Activated CD8-positive, alpha-beta memory T cell treated with anti-CD3 and anti-CD28 coated beads, Interleukin-2, amount 10 ng/mL, durations not matched to agents 7 days and 5 days (primary cell): Measurements from ENCODE around the gene LRBA. TPM values are rescaled to one million over a fixed set of nuclear protein-coding genes. Genes with fewer than 3 reads are reported as not detected.
"Not testable (repeated sequence)": the region's sequence is repeated elsewhere in the genome, so short reads cannot be mapped to it uniquely, and the experiment has no call there.

ENCODE experiments used
- ATAC-seq: fragments of 150-1000 bp; cut with Tn5 transposase; one replicate; pipeline ENCODE4 v1.10.0; 2021; ENCODE audit warnings: moderate library complexity
- CTCF ChIA-PET: fragments of 350-600 bp; sonication (Branson Sonifier 250); formaldehyde crosslinking; loops from one replicate; lab custom pipeline; 2021; ENCODE audit warnings: antibody characterized with exemption; lab: Charles Lee
- DNase-seq: peaks from one replicate; pipeline ENCODE4 v3.0.0-alpha.2; 2020
- H3K27ac Mint-ChIP-seq: one replicate; pipeline ENCODE4 v1.8.0; 2021; ENCODE audit warnings: mild to moderate bottlenecking, mixed read lengths
- H3K27me3 Mint-ChIP-seq: one replicate; pipeline ENCODE4 v1.8.0; 2021; ENCODE audit warnings: mixed read lengths
- H3K36me3 Mint-ChIP-seq: one replicate; pipeline ENCODE4 v1.8.0; 2021; ENCODE audit warnings: mild to moderate bottlenecking, mixed read lengths
- H3K4me1 Mint-ChIP-seq: one replicate; pipeline ENCODE4 v1.8.0; 2021; ENCODE audit warnings: mixed read lengths
- H3K4me3 Mint-ChIP-seq: one replicate; pipeline ENCODE4 v1.8.0; 2021; ENCODE audit warnings: mild to moderate bottlenecking, moderate library complexity, mixed read lengths
- H3K9me3 Mint-ChIP-seq: one replicate; pipeline ENCODE4 v1.8.0; 2022; ENCODE audit warnings: low read depth, mixed read lengths
- total RNA-seq, 2 experiments: library from RNA; stranded (reverse); gene quantifications; one replicate each; pipeline ENCODE4 v1.2.3, GENCODE V29; 2021

The LRBA gene
- total RNA-seq, 2 experiments from 2014 or later: 59.2 to 60.2 TPM

DNA sequence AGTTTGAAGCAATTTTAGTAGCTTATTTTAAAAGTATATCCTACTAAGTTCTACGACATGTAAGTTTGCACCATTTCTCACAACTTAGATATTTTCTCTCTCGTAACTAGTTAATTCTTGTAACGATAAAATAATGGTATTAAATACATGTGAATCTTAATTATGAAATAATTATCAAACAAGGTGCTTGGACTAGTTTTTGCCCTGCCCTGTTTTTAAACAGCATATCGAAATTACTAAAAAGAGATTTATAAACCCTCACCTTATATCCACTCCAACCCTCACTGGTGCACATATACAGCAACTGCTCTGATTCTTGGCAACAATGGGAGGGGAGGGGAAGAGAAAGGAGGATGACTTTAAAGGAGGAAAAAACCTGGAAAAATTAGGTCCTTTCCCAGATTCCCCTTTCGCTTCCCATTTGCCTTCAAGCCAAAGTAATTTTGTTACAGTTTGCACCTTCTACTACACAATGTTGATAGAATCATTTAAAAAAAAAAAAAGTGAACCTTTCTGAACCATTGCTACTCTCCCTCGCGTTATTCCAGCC is 434.0 kb downstream of the LRBA start:
- H3K4me3 Mint-ChIP-seq: no peak overlapping the region
- no peak for ATAC-seq
- peaks cover 17% of the 10 kb centered on the region for H3K9me3 Mint-ChIP-seq
- H3K27me3 Mint-ChIP-seq: no peaks in the 10 kb centered on the region
- no peaks in the 10 kb centered on the region for H3K4me1 Mint-ChIP-seq
- peaks cover 54% of the 10 kb centered on the region for H3K36me3 Mint-ChIP-seq
- no peak for DNase-seq
- no peak overlapping the region for H3K27ac Mint-ChIP-seq
- CTCF ChIA-PET: no interaction called here

DNA sequence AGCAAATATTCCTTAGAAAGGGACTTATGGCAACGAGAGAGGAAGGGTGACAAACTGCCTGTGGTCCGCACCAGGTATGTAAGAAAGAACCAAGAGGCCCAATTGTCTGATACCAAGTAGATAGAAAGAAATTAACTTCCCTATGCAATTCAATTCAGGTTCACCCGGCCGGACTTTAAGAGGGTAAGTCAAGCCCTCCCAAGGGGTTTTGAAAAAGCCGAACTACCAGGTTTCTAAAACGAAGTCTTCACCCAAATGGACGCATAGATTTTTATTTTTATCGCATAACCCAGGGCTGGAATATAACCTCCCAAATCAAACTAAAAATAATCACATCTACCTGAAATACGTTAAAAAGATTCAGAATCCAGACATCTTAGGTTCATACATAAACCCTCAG is 434.8 kb downstream of the LRBA start:
- peaks cover 53% of the 10 kb centered on the region for H3K36me3 Mint-ChIP-seq
- H3K4me3 Mint-ChIP-seq: no peak overlapping the region
- peaks cover 17% of the 10 kb centered on the region for H3K9me3 Mint-ChIP-seq
- H3K27me3 Mint-ChIP-seq: no peaks in the 10 kb centered on the region
- CTCF ChIA-PET: no interaction called here
- ATAC-seq (no peak), DNase-seq (no peak)
- no peaks in the 10 kb centered on the region for H3K4me1 Mint-ChIP-seq
- no peak overlapping the region for H3K27ac Mint-ChIP-seq

DNA sequence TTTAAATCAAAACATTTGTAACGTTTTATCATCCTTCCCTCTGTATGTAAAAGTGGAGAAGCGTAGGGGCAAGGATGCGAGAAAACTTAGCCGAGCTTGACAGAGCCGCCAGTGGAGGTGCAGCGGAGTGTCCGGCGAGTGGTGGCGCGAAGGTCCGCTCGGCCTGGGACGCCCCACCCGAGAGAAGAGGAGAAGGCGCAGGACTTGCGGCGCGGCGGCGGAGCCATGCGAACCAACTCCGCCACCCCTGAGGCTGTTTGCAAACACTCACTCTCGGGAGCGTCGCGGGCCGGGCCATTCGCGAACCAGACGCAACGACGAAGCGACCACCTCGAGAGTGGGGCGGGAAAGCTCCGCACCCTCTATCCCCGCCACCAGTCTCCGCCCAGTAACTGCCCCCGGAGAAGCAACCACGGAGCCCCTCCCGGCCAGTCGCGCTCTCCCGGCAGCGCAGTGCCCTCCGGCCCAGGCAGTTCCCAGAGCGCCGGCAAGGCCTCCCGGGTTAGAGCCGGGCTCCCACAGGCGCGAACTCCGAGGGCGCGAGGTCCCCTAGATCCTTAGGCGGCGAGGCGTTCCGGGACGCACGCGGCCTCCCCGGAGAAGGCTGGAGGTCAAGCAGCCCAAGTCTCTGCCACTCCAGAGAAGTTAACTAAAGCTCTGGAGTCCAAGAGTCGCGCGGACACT is 435.4 kb downstream of the LRBA start:
- Mint-ChIP-seq H3K9me3 (peaks cover 17% of the 10 kb centered on the region), H3K4me3 (no peak overlapping the region), H3K27ac (no peak overlapping the region), H3K4me1 (no peaks in the 10 kb centered on the region), H3K36me3 (peaks cover 53% of the 10 kb centered on the region), H3K27me3 (no peaks in the 10 kb centered on the region)
- no peak for ATAC-seq
- no peak for DNase-seq
- CTCF ChIA-PET: no interaction called here

DNA sequence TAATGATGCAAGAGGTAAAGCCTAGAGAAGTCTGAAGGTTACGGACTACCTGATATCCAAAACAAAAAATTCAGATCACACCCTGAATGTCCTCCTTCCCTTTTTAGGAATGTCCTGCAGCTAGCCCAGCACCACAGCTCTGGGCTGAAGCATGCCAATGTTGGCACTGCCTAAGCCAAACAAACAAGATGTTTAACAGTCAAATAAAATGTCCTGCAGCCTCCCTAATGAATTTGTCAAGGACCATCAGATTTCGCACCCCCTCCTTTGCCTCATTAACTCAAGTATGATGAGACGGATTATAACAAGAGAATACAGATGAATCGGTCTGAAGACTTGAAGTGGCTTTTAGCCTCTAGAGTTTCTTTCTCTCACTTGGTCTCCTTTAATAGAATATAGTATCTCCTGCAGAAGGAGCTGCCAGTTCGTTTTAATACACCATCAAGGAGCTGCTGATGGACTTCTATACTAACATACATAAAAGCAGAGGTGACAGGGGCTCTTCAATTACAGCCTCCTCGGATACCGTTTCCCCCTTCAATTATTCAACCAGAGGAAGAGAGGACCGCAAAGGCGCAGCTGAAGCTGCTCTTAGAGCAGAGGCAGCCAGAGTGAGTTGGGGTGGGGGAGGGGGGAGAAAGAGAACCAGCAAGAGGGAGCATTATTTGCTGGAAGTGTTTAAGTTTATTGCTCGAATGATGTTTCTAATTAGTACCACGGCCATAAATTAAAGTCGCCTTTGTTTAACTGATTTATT is 436.2 kb downstream of the LRBA start:
- Mint-ChIP-seq H3K27ac (no peak overlapping the region), H3K27me3 (no peaks in the 10 kb centered on the region), H3K9me3 (peaks cover 17% of the 10 kb centered on the region), H3K4me3 (no peak overlapping the region), H3K36me3 (peaks cover 47% of the 10 kb centered on the region), H3K4me1 (no peaks in the 10 kb centered on the region)
- CTCF ChIA-PET: no interaction called here
- ATAC-seq: no peak
- DNase-seq: no peak

DNA sequence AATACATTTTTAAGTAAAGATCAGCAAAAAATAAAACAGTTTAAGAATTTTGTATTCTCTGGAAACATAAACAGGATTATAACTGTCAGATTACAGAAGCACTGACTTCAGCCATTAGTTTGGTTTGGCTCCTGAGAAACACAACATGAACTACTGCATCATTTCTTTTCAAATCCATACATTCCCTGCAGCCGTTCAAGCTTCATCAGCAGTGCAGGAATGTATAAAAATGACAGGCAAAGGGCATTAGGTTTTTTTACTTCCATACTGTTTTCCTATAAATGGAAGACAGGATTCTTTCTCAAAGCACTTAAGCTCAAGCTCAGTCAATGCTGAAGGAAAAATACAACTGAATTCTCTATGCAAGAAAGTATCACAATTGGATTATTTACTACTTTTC is 437.3 kb downstream of the LRBA start:
- ATAC-seq (no peak), DNase-seq (no peak)
- peaks cover 4% of the 10 kb centered on the region for H3K4me1 Mint-ChIP-seq
- peaks cover 15% of the 10 kb centered on the region for H3K9me3 Mint-ChIP-seq
- no peaks in the 10 kb centered on the region for H3K27me3 Mint-ChIP-seq
- CTCF ChIA-PET: no interaction called here
- H3K27ac Mint-ChIP-seq: no peak overlapping the region
- H3K36me3 Mint-ChIP-seq: peaks cover 36% of the 10 kb centered on the region
- H3K4me3 Mint-ChIP-seq: no peak overlapping the region

DNA sequence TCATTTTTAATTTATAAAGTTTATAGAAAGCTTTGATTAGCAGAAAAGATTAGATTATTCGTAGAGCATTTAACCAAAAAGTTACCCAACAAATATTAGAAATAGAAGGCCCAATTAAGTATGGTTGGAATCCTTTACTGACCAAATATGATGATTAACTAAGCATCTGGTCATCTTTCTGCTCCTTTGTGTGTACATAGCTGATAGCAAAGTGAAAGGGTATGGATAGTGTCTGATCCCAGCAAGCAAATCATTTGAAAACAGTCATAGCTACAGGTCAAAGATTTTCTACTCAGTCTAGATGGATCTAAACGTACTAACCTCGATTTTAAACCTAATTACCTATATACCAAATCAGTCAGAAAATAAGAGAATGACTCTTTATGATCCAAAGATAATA is 440.4 kb downstream of the LRBA start:
- H3K27ac Mint-ChIP-seq: no peak overlapping the region
- ATAC-seq: no peak
- H3K36me3 Mint-ChIP-seq: peaks cover 9% of the 10 kb centered on the region
- no peaks in the 10 kb centered on the region for H3K27me3 Mint-ChIP-seq
- DNase-seq: no peak
- H3K4me3 Mint-ChIP-seq: no peak overlapping the region
- H3K9me3 Mint-ChIP-seq: peaks cover 2% of the 10 kb centered on the region
- peaks cover 4% of the 10 kb centered on the region for H3K4me1 Mint-ChIP-seq
- CTCF ChIA-PET: no interaction called here

DNA sequence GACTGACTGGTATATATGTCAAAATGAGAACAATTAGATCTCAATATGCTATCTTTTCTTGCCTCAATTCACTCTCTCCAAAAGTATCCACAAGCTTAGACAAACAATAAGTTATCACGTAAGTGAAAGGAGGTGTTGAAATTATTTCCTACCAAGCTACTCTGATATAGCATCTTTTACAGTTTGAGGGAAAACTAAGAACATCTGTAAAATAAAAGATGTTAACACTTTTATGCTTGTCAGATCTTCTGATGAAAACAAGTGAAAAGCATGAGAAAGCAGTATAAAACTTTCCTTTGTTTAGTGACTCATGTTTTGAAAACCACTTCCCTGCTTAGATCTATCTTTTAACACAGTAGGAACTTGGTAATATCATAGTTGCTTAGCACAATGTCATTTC is 441.6 kb downstream of the LRBA start:
- Mint-ChIP-seq H3K4me1 (peaks cover 4% of the 10 kb centered on the region), H3K27me3 (no peaks in the 10 kb centered on the region), H3K9me3 (no peaks in the 10 kb centered on the region), H3K36me3 (no peaks in the 10 kb centered on the region), H3K27ac (no peak overlapping the region), H3K4me3 (no peak overlapping the region)
- CTCF ChIA-PET: no interaction called here
- DNase-seq (no peak), ATAC-seq (no peak)

DNA sequence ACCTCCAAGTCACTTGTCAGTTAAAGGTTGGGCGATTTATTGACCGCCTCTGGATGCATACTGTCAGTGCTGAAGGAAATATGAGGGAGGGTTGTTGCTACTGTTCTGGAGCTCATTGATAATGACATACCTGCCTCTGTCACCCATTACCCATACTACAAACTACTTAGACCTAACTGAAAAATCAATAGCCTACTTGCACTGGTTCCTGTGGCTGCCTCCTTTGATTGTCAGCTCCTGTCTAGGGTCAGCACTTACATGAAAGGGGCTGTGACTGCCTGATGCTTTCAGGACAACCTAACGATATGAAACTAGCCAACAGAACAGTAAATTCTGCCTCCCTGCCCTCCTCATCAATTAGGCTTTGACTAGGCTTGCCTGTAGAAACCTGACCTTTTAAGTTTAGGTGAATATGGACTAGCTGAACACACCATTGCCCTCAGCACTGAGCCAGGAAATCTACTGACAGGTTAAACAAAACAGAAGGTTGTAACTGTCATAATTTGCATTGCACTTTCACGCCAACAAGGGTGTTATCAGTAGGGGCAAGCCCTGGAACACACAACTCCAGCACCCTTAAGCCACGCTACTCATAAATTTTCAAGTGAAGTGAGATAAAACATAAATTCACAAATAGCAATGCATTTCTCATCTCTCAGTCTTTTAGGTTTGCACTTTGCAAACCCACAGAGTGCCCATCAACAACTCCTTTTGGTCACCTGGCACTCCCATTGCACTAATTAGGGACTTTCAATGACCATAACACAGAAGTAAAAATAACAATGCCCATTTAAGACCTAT is 442.2 kb downstream of the LRBA start:
- Mint-ChIP-seq H3K4me1 (peaks cover 4% of the 10 kb centered on the region), H3K4me3 (no peak overlapping the region), H3K27ac (no peak overlapping the region), H3K27me3 (no peaks in the 10 kb centered on the region), H3K36me3 (peaks cover under 1% of the 10 kb centered on the region), H3K9me3 (no peaks in the 10 kb centered on the region)
- DNase-seq (no peak), ATAC-seq (no peak)
- CTCF ChIA-PET: no interaction called here

DNA sequence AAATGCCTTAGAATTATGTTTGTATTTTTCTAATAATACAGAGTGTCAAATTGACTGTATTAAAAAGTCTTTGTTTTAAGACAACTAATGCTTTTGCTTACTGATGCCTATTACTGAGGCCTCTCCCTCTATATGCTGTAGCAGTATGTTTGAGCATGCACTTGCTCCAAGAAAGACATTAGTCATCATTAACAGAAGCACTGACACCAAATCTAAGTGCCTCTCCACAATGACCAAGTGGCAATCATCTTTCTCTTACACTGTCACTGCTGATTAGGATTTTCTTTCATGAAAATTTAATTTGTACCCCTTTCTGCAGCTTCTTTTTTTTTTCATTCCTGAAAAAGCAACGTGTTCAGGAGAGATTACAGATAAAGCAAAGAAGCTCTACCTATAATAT is 444.2 kb downstream of the LRBA start:
- ATAC-seq (no peak), DNase-seq (no peak)
- CTCF ChIA-PET: no interaction called here
- Mint-ChIP-seq H3K4me1 (peaks cover 4% of the 10 kb centered on the region), H3K9me3 (no peaks in the 10 kb centered on the region), H3K27ac (no peak overlapping the region), H3K27me3 (no peaks in the 10 kb centered on the region), H3K36me3 (peaks cover 3% of the 10 kb centered on the region), H3K4me3 (no peak overlapping the region)

DNA sequence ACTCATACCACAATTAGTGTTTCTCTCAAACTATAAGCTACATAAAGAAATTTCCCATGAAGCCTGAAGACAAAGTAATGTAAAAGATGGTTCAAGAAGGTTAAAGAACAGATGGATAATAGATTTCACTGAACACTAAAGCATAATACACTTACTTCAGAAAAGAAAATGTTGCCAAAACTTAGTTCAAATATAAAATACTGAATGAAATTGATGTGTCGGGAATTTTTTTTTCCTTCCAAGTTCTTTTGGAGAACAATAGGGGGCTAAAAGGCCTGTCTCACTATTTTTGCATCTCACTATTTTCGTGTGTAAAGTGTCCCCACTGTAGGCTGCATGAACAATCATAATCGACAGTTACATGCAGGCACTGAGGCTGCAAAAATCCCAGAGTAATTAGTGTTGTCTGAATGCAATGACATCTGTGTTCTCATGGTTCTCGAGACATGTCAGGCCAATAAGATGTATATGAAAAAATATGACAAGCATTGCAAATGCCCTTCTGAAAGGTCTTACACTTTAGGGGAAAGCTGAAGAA is 445.0 kb downstream of the LRBA start:
- Mint-ChIP-seq H3K36me3 (peaks cover 6% of the 10 kb centered on the region), H3K9me3 (peaks cover 2% of the 10 kb centered on the region), H3K27me3 (no peaks in the 10 kb centered on the region), H3K4me3 (no peak overlapping the region), H3K4me1 (peaks cover 4% of the 10 kb centered on the region), H3K27ac (no peak overlapping the region)
- DNase-seq (no peak), ATAC-seq (no peak)
- CTCF ChIA-PET: no interaction called here

DNA sequence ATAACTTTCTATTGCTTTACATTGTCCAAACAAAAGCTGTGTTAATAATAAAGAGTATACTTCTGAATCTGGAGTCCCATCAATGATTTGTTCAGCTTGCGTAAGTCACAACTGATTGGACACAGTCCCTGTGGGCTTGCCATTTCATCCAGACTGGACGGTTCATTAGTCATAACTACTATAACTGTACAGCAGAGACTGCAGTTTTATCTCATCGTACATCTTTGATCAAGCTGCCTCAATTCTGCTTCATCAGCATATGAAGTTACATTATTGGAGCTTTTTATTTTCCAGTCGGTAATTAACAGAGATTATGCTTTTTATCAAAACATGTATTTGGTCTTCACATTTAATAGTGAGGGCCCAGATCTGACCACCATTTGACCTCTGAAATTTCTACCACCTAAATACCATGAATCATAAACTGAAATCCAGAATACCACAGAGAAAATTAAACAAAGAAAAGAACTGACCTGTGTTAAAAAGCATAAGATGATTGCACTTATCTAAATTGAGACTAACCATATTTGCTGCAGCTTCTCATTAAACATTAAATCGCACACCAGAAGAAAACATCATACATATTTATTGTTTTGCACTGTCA is 445.6 kb downstream of the LRBA start:
- peaks cover 4% of the 10 kb centered on the region for H3K4me1 Mint-ChIP-seq
- H3K36me3 Mint-ChIP-seq: peaks cover 12% of the 10 kb centered on the region
- no peaks in the 10 kb centered on the region for H3K27me3 Mint-ChIP-seq
- H3K9me3 Mint-ChIP-seq: peaks cover 4% of the 10 kb centered on the region
- ATAC-seq (no peak), DNase-seq (no peak)
- no peak overlapping the region for H3K27ac Mint-ChIP-seq
- H3K4me3 Mint-ChIP-seq: no peak overlapping the region
- CTCF ChIA-PET: no interaction called here

DNA sequence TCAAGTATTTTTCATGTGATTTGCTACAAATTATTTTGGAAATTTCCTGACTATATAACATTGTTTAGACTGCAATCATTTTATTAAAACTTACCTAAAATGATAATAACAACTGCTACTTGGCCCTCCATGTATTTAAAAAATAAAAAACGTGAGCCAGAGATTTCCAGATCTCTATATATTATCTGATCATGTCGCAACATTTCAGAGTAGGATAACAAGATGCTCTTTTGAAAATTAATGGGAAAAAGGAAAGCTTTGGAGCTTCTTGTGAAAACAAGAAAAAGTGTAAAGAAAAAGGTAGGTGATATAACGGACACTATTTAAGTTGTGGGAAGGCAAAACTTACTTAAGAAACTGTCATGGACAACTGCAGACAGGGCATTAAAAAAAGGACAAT is 448.0 kb downstream of the LRBA start:
- CTCF ChIA-PET: no interaction called here
- Mint-ChIP-seq H3K36me3 (peaks cover 22% of the 10 kb centered on the region), H3K9me3 (peaks cover 4% of the 10 kb centered on the region), H3K4me1 (no peaks in the 10 kb centered on the region), H3K4me3 (no peak overlapping the region), H3K27me3 (no peaks in the 10 kb centered on the region), H3K27ac (no peak overlapping the region)
- ATAC-seq (no peak), DNase-seq (no peak)

DNA sequence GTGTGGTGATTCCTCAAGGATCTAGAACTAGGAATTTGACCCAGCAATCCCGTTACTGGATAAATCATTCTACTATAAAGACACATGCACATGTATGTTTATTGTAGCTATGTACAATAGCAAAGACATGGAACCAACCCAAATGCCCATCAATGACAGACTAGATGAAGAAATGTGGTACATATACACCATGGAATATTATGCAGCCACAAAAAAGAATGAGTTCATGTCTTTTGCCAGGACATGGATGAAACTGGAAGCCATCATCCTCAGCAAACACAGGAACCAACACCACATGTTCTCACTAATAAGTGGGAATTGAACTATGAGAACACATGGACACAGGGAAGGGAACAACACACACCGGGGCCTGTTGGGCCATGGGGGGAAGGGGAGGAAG is 450.1 kb downstream of the LRBA start:
- H3K9me3 Mint-ChIP-seq, CTCF ChIA-PET, H3K27me3 Mint-ChIP-seq, DNase-seq, H3K4me3 Mint-ChIP-seq, H3K27ac Mint-ChIP-seq, ATAC-seq, H3K4me1 Mint-ChIP-seq: not testable (repeated sequence)
- peaks cover 23% of the 10 kb centered on the region for H3K36me3 Mint-ChIP-seq
